Spinal cord (tissue), 10 donors: ENCODE measurements around the gene METTL2B. TPM values are rescaled to one million over a fixed set of nuclear protein-coding genes. Genes with fewer than 3 reads are reported as not detected.
A peak's percentile ranks its signal among the peaks of the same experiment; 100 is the strongest.
"Not testable (repeated sequence)": the region's sequence is repeated elsewhere in the genome, so short reads cannot be mapped to it uniquely, and the experiment has no call there.

Experiments
- DNase-seq, 6 donors: peaks; one replicate each; pipeline versions ENCODE4 v3.0.0 to v3.0.0-alpha.2; 2013 to 2015; ENCODE audit warnings: low spot score in 6 of 6, low read depth in 4 of 6
- H3K27ac ChIP-seq: one replicate; pipeline ENCODE4 v1.5.1; 2013; ENCODE audit warnings: low read depth, low read length, control low read depth
- H3K27me3 ChIP-seq: one replicate; pipeline ENCODE4 v1.6.1; 2013; ENCODE audit warnings: low read length; ENCODE audit not compliant: control insufficient read depth, insufficient read depth
- H3K36me3 ChIP-seq: one replicate; pipeline ENCODE4 v1.6.1; 2013; ENCODE audit warnings: low read length; ENCODE audit not compliant: control insufficient read depth, insufficient read depth
- H3K4me1 ChIP-seq: one replicate; pipeline ENCODE4 v1.6.1; 2013; ENCODE audit warnings: low read length; ENCODE audit not compliant: control insufficient read depth, insufficient read depth
- H3K4me3 ChIP-seq: one replicate; pipeline ENCODE4 v1.5.1; 2013; ENCODE audit warnings: low read depth, low read length, control low read depth
- H3K9me3 ChIP-seq: one replicate; pipeline ENCODE4 v1.6.1; 2013; ENCODE audit warnings: low read length; ENCODE audit not compliant: control insufficient read depth, insufficient read depth
- WGBS: methylation state at CpG from one replicate; pipeline ENCODE4 v1.1.5; 2013; ENCODE audit warnings: missing lambda C conversion rate; ENCODE audit not compliant: insufficient coverage; 5-methylcytosine and 5-hydroxymethylcytosine counted together
- polyA plus RNA-seq, 2 donors: library from polyadenylated mRNA; unstranded; fragments of 120-200 nt; gene quantifications; one replicate each; pipeline ENCODE4 v1.2.1, GENCODE V29; 2013; ENCODE audit not compliant: insufficient read length in 2 of 2
- total RNA-seq, 2 donors: library from RNA; depleted of rRNA in 1 of 2; stranded (reverse); fragments of 120-200 nt in 1 of 2; fragments of >200 nt in 1 of 2; gene quantifications; one replicate each; pipeline versions ENCODE4 v1.2.3 to v1.2.4, GENCODE V29; 2013 to 2014
- donor health status: healthy.

Gene METTL2B
- total and polyA plus RNA-seq, 4 donors, result 31.6 to 39.3 (median 34.4) TPM

DNA sequence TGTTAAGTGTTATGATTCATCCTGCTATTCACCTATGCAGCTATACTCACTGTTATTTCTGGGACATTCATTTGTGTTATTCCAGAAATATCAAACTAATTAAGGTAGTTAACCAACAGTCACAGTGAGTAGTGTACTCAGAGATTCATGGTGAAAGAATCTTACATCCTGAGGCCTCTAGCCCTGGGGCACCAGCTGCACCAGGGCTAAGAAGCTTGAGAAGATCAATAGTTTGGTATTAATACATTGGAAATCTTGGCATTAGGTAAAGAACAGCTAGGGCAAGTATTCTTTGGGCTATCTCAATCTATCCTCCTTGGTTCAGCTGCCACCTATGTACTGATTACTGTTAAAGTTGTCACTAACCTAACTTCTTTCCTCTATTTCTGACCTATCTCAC is 9.7 kb upstream of the METTL2B start:
- H3K27me3 ChIP-seq, DNase-seq, H3K36me3 ChIP-seq, H3K4me1 ChIP-seq, H3K9me3 ChIP-seq, H3K27ac ChIP-seq, H3K4me3 ChIP-seq: not testable (repeated sequence)

DNA sequence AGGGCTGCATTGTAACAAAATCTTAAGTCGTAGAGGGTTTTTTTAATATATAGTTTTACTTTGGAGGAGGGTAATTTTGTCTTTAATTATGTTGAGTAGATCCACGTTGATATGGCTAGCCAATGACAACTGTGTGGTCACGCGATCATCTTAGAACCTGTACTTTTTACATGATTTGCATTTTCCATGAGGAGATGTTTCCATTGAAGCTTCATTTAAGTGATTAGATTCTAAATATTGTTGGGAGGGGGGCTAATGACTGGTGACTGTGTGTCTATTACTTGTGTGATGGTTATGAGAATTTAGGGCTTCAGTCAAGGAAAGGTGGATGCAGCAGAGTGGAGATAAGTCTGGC is 765 bp downstream of the METTL2B start:
- H3K27me3 ChIP-seq, H3K4me1 ChIP-seq, H3K36me3 ChIP-seq, DNase-seq, H3K9me3 ChIP-seq: not testable (repeated sequence)
- peak overlapping the region; percentile 87 for H3K4me3 ChIP-seq
- H3K27ac ChIP-seq, result peak overlapping the region; percentile 86
- 0% methylated on average over 4 of the region's 4 CpGs for WGBS

DNA sequence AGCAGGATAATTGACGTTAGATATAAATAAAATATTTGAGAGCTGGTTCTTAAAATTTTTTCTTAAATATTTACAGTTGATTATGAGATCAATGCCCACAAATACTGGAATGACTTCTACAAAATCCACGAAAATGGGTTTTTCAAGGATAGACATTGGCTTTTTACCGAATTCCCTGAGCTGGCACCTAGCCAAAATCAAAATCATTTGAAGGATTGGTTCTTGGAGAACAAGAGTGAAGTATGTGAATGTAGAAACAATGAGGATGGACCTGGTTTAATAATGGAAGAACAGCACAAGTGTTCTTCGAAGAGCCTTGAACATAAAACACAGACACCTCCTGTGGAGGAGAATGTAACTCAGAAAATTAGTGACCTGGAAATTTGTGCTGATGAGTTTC is 2.5 kb downstream of the METTL2B start:
- no CpG with 5 or more reads among the region's 4 CpGs for WGBS
- H3K27ac ChIP-seq, H3K36me3 ChIP-seq, H3K9me3 ChIP-seq, H3K27me3 ChIP-seq, H3K4me1 ChIP-seq, DNase-seq, H3K4me3 ChIP-seq: not testable (repeated sequence)

DNA sequence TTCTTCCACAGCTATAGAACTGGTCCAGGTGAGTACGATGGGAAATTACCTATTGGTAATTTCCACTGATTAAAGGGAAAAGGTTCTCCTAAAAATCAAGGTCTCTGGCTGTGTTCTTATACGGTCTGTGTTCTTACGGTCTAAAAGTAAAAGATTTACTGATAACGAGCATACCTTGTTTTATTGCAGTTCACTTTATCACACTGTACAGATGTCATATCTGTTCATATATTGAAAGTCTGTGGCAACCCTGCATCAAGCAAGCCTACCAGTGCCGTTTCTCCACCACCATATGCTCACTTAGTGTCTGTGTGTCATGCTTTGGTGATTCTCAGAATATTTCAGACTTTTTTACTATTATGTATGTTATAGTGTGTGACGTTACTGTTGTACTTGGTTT is 11.6 kb downstream of the METTL2B start:
- peaks cover 19% of the 10 kb centered on the region for H3K36me3 ChIP-seq
- WGBS, result no CpG with 5 or more reads among the region's 6 CpGs

DNA sequence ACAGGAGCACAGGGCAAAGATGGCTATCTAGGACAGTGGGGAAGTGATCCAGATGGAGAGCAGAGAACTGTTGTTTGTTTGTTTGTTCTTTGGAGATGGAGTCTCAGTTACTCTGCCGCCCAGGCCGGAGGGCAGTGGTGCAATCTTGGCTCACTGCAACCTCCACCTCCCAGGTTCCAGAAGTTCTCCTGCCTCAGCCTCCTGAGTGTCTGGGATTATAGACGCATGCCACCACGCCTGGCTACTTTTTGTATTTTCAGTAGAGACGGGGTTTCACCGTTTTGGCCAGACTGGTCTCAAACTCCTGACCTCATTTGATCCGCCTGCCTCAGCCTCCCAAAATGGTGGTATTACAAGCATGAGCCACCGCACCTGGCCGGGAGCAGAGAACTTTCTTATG is 20.9 kb downstream of the METTL2B start:
- 91% methylated on average over 8 of the region's 9 CpGs for WGBS
- H3K36me3 ChIP-seq, result peaks cover 37% of the 10 kb centered on the region

More for the DNA sequence above, 11.6 kb downstream of the METTL2B start:
- H3K4me1 ChIP-seq, DNase-seq, H3K9me3 ChIP-seq, H3K4me3 ChIP-seq, H3K27me3 ChIP-seq, H3K27ac ChIP-seq: not testable (repeated sequence)

DNA sequence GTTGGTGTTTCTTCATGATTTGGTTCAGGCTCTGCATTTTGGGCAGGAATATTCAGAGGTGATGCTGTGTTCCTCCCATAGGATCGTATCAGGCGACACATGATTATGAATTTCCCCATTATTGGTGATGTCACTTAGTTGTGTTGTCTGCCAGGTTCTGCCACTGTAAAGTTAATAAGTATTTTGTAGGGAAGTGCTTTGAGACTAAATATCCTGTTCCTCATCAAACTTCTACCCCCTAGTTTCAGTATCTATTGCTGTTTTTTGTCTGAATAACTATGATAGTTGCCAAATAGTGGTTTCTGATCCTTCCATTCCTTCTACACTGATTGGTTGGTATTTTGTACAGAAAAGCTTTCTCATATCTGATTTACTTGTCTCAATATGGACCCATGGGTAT is 28.9 kb downstream of the METTL2B start:
- H3K9me3 ChIP-seq, H3K27ac ChIP-seq, H3K27me3 ChIP-seq, H3K4me1 ChIP-seq, H3K4me3 ChIP-seq, DNase-seq: not testable (repeated sequence)
- WGBS, result 100% methylated on average over 1 of the region's 2 CpGs
- peaks cover 11% of the 10 kb centered on the region for H3K36me3 ChIP-seq

More for the DNA sequence above, 20.9 kb downstream of the METTL2B start:
- no peak for DNase-seq
- no peaks in the 10 kb centered on the region for H3K4me1 ChIP-seq
- H3K4me3 ChIP-seq, result no peak overlapping the region
- H3K9me3 ChIP-seq, result no peaks in the 10 kb centered on the region
- H3K27me3 ChIP-seq, result no peaks in the 10 kb centered on the region
- H3K27ac ChIP-seq, result no peak overlapping the region

DNA sequence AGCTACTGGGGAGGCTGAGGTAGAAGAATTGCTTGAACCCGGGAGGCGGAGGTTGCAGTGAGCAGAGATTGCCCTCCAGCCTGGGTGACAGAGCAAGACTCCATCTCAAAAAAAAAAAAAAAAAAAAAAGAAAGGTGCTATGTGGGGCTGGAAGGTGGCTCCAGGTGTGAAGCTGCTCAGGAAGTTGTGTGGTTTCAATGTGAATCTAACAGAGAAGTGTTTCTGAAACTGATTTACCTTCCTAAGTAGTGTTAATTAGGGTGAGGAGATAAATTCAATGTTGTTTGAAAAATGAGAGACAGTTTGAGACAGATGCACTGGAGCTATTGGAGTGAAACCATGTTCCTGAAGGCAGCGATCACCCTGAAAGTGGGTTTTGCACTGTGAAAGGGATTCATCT is 30.3 kb downstream of the METTL2B start:
- H3K27me3 ChIP-seq, H3K9me3 ChIP-seq, H3K36me3 ChIP-seq, DNase-seq, H3K4me1 ChIP-seq, H3K4me3 ChIP-seq: not testable (repeated sequence)
- H3K27ac ChIP-seq, result peak overlapping the region; percentile 40
- WGBS, result no CpG with 5 or more reads among the region's 3 CpGs

DNA sequence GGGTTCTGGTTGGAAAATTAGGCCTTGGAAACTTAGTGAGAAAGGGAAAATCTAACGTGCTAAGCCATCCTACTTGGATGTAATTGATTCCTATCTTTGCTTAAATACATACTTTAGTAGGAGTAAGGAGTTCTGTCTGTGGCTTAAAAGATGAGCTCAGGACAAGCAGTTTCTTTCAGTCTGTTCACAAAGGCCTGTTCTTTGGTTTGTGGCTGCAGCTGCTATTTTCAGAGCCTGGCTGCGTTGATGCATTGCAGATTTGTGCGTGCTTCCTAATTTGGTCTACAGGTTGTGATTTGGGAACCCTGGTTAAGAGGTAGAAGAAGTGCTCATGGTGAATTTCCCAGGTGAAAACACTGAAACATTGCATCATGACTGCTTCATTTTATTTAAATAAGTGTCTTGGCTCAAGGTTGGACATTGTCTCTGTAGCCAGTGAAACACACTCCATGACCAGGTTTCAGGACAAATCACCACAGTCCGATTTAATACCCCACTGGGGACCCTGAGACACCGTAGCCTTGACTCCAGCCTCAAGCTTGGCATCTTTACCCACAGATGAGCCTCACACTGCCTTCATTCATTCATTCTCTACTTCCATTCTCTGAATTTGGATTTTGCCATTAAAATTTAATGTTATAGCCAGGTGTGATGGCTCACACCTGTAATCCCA is 30.9 kb downstream of the METTL2B start:
- not testable (repeated sequence) for H3K27me3 ChIP-seq, H3K4me1 ChIP-seq, H3K36me3 ChIP-seq, H3K9me3 ChIP-seq, H3K4me3 ChIP-seq
- no CpG with 5 or more reads among the region's 5 CpGs for WGBS
- DNase-seq, result peak in 1 of 6 donors; percentile 5
- H3K27ac ChIP-seq, result peak overlapping the region; percentile 40

DNA sequence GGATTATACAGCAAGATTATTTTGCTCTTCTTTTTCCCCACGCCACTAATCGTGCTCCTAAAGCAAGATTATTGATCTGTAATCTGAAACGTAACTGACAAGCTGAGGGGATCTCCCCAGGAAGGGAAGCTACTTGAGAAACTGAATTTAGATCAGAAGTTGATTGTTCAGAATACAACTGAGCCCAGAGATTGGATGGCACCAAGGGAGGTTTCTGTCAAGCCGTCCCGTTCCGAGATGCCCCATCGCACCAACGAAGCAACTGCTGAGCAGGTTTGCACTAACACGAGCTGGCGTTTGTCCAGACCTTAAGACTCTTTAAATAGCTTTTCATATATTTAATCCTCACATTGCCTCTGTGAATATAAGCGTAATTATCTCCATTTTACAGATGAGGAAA is 35.1 kb downstream of the METTL2B start:
- not testable (repeated sequence) for H3K27me3 ChIP-seq, H3K36me3 ChIP-seq, H3K27ac ChIP-seq, H3K4me1 ChIP-seq, DNase-seq, H3K4me3 ChIP-seq, H3K9me3 ChIP-seq
- WGBS, result 75% methylated on average over 5 of the region's 11 CpGs

DNA sequence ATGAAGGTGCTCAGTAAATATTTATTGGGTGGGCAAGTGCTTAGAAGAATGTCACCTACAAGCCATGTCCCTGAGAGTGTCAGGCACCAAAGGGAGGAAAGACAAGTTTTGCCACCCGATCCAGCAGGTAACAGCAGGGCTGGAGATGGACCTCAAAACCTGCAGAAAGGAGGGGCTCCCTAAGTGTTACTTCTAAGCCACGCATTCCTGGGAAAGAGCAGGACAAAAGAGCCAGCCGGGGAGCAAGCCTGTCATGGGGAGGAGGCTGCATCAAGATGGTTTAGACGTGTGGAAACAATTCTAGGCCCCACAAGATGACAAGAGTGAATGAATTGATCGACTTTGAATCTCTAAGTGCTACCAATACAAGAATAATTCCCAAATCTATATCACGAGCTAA is 38.7 kb downstream of the METTL2B start:
- H3K27me3 ChIP-seq, H3K4me1 ChIP-seq, H3K4me3 ChIP-seq, DNase-seq, H3K27ac ChIP-seq, H3K9me3 ChIP-seq, H3K36me3 ChIP-seq: not testable (repeated sequence)
- 57% methylated on average over 4 of the region's 6 CpGs for WGBS
